ENCODE measurements around the gene PEAR1. TPM values are rescaled to one million over a fixed set of nuclear protein-coding genes. Genes with fewer than 3 reads are reported as not detected.
A peak's percentile ranks its signal among the peaks of the same experiment; 100 is the strongest.

Gene PEAR1
- polyA plus RNA-seq, 1 of the 3 experiments (the other 2 are of a cell fraction): 1.2 TPM

DNA sequence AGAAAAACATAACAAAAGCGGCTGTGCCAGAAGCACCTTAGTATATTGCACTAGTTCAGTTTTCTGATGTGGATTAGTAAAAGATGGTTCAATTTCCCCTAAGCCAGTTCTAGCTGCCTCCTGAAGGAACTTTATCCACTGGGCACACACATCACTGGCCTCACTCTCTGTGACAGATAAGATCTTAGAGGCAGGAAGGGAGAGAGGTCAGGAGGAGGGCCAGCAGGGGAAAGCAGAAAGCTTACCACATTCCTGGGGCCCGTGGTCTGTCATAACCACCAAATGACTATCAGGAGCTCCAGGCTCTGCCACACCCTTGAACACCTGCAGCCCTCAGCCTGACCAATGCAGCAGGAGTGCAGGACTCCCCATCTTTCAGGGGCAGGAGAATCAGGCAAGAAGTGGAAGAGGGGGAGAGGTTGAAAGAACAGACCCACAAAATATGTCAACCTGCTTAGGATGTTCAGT, 64.8 kb downstream of the PEAR1 start:
- Histone ChIP-seq H2AFZ (ENCODE audit: low read depth) (no peak overlapping the region), H3K9me2 (no peaks in the 10 kb centered on the region), H3K27ac (ENCODE audit: low read depth in 2 of 2, low read length in 1 of 2) (no peak overlapping the region), H3K27me3 (ENCODE audit: insufficient read depth) (no peaks in the 10 kb centered on the region), H3K4me3 (ENCODE audit: low read depth in 2 of 2, low read length in 1 of 2) (no peak overlapping the region), H4K20me1 (ENCODE audit: insufficient read depth) (no peaks in the 10 kb centered on the region), H3K9ac (no peak overlapping the region), H3K4me2 (no peak overlapping the region), H3K4me1 (ENCODE audit: control insufficient read depth in 1 of 2, insufficient read depth in 2 of 2, low read depth in 1 of 2, low read length in 1 of 2) (peaks cover 0 to 7% of the 10 kb centered on the region in 2 experiments; a peak in 2 of 4 replicates), H3K9me3 (no peaks in the 10 kb centered on the region), H3F3A (replicated peaks; ENCODE audit: insufficient read depth) (no peaks in the 10 kb centered on the region), H3K36me3 (replicated peaks in 1 of 2; ENCODE audit: control insufficient read depth in 1 of 2, insufficient read depth in 2 of 2, low read length in 1 of 2) (peaks cover 39 to 78% of the 10 kb centered on the region in 2 experiments), H3K79me2 (ENCODE audit: insufficient read depth) (no peaks in the 10 kb centered on the region)
- TF ChIP-seq MAX (IDR thresholded peaks at IDR 0.05; ENCODE audit: low read depth) (no peak), RXRA (IDR thresholded peaks at IDR 0.05; ENCODE audit: borderline replicate concordance, low read depth) (peak; percentile 32; the same call in 1 of the 2 replicates)
- TF ChIP-seq, protein P1, sequence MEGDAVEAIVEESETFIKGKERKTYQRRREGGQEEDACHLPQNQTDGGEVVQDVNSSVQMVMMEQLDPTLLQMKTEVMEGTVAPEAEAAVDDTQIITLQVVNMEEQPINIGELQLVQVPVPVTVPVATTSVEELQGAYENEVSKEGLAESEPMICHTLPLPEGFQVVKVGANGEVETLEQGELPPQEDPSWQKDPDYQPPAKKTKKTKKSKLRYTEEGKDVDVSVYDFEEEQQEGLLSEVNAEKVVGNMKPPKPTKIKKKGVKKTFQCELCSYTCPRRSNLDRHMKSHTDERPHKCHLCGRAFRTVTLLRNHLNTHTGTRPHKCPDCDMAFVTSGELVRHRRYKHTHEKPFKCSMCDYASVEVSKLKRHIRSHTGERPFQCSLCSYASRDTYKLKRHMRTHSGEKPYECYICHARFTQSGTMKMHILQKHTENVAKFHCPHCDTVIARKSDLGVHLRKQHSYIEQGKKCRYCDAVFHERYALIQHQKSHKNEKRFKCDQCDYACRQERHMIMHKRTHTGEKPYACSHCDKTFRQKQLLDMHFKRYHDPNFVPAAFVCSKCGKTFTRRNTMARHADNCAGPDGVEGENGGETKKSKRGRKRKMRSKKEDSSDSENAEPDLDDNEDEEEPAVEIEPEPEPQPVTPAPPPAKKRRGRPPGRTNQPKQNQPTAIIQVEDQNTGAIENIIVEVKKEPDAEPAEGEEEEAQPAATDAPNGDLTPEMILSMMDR (IDR thresholded peaks at IDR 0.05): no peak
- ChIA-PET POLR2A (no interaction called here), CTCF (interaction anchor here (1.9 to 2.3 kb wide), 2 partner anchors 30 to 116 kb away, joined by 5 to 8 read pairs; no protein-coding TSS in a partner anchor)
- WGBS (ENCODE audit: low lambda C conversion rate): 72% methylated on average over 2 of the region's 2 CpGs
- DNase-seq: no peak

DNA sequence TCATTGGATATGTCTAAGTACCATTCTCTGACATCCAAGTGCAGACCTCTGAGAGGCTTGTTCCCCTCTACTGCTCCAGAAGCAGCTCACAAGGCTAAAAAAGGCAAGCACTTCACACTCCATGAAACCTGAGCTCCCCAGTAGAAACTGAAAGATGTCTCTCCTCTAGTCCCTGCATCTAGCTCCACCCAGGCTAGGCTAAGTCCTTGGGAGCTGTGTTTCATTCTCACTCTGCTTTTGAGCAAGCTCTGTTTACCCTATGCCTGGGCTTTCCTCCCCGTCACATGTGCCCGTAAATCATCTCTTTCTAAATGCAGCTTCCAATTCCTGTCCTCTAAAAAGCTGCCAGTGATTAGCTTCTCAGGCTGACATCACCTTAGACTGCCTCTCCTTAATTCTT, 65.9 kb downstream of the PEAR1 start:
- Histone ChIP-seq H3K9me2 (no peaks in the 10 kb centered on the region), H3K27me3 (ENCODE audit: insufficient read depth) (no peaks in the 10 kb centered on the region), H3K4me3 (ENCODE audit: low read depth in 2 of 2, low read length in 1 of 2) (no peak overlapping the region), H3K36me3 (replicated peaks in 1 of 2; ENCODE audit: control insufficient read depth in 1 of 2, insufficient read depth in 2 of 2, low read length in 1 of 2) (peaks cover 30 to 86% of the 10 kb centered on the region in 2 experiments), H3K79me2 (ENCODE audit: insufficient read depth) (no peaks in the 10 kb centered on the region), H3K4me2 (no peak overlapping the region), H3F3A (replicated peaks; ENCODE audit: insufficient read depth) (no peaks in the 10 kb centered on the region), H3K27ac (ENCODE audit: low read depth in 2 of 2, low read length in 1 of 2) (no peak overlapping the region), H3K9ac (no peak overlapping the region), H2AFZ (ENCODE audit: low read depth) (no peak overlapping the region), H4K20me1 (ENCODE audit: insufficient read depth) (no peaks in the 10 kb centered on the region), H3K4me1 (ENCODE audit: control insufficient read depth in 1 of 2, insufficient read depth in 2 of 2, low read depth in 1 of 2, low read length in 1 of 2) (peaks cover 0 to 7% of the 10 kb centered on the region in 2 experiments; a peak in 2 of 4 replicates), H3K9me3 (no peaks in the 10 kb centered on the region)
- ChIA-PET POLR2A (no interaction called here), CTCF (interaction anchor here (1.1 to 2.3 kb wide), 5 partner anchors 8 to 115 kb away, joined by 3 to 8 read pairs (median 5); no protein-coding TSS in a partner anchor)
- DNase-seq: no peak
- TF ChIP-seq FOSL2 (IDR thresholded peaks at IDR 0.05; ENCODE audit: borderline replicate concordance, low read depth) (no peak), MAX (IDR thresholded peaks at IDR 0.05; ENCODE audit: low read depth) (no peak), CHD2 (IDR thresholded peaks at IDR 0.05; ENCODE audit: low read length, partially characterized antibody) (no peak)
- WGBS (ENCODE audit: low lambda C conversion rate): 94% methylated on average over 2 of the region's 2 CpGs

DNA sequence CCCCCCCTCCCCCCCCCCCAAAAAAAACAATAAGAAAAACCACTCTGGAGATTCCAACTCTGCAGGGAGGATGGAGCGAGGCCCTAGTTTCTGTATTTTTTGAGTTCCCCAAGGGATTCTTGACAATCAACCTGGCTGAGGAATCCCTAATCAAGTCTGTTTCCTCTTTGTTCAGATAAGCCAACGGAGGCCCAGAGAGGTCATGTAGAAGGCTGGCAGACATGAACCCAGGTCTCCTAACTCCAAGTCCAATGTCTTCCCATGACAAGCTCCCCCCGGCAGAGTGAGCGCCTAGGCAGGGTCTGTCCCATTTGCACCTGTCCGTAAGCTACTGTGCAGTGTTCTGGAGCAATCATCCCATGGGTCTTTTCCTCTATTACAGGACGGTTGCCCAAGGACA, 66.4 kb downstream of the PEAR1 start:
- H4K20me1 ChIP-seq (ENCODE audit: insufficient read depth): no peaks in the 10 kb centered on the region
- DNase-seq: no peak
- ChIA-PET CTCF (interaction anchor here (0.9 to 2.3 kb wide), 5 partner anchors 8 to 114 kb away, joined by 3 to 8 read pairs (median 5); no protein-coding TSS in a partner anchor), POLR2A (no interaction called here)
- H3F3A ChIP-seq (replicated peaks; ENCODE audit: insufficient read depth): no peaks in the 10 kb centered on the region
- H3K9me2 ChIP-seq: no peaks in the 10 kb centered on the region
- H3K4me3 ChIP-seq (ENCODE audit: low read depth in 2 of 2, low read length in 1 of 2): no peak overlapping the region
- WGBS (ENCODE audit: low lambda C conversion rate): 100% methylated on average over 6 of the region's 6 CpGs
- H3K36me3 ChIP-seq (replicated peaks in 1 of 2; ENCODE audit: control insufficient read depth in 1 of 2, insufficient read depth in 2 of 2, low read length in 1 of 2): peaks cover 26 to 83% of the 10 kb centered on the region in 2 experiments
- H3K27ac ChIP-seq (ENCODE audit: low read depth in 2 of 2, low read length in 1 of 2): no peak overlapping the region
- no peak overlapping the region for H3K9ac ChIP-seq
- H3K9me3 ChIP-seq: no peaks in the 10 kb centered on the region
- peaks cover 0 to 7% of the 10 kb centered on the region in 2 experiments; a peak in 2 of 4 replicates for H3K4me1 ChIP-seq (ENCODE audit: control insufficient read depth in 1 of 2, insufficient read depth in 2 of 2, low read depth in 1 of 2, low read length in 1 of 2)
- H3K27me3 ChIP-seq (ENCODE audit: insufficient read depth): no peaks in the 10 kb centered on the region
- H3K79me2 ChIP-seq (ENCODE audit: insufficient read depth): no peaks in the 10 kb centered on the region
- no peak overlapping the region for H2AFZ ChIP-seq (ENCODE audit: low read depth)
- H3K4me2 ChIP-seq: no peak overlapping the region
- TF ChIP-seq TAF1 (IDR thresholded peaks at IDR 0.05; ENCODE audit: borderline replicate concordance, low read depth, low read length): no peak
- no peak for TF ChIP-seq RFX5 (IDR thresholded peaks at IDR 0.05; ENCODE audit: low read length)
- no peak for TF ChIP-seq JUND (IDR thresholded peaks at IDR 0.05)
- TF ChIP-seq MAX (IDR thresholded peaks at IDR 0.05; ENCODE audit: low read depth): no peak
- no peak for TF ChIP-seq FOSL2 (IDR thresholded peaks at IDR 0.05; ENCODE audit: borderline replicate concordance, low read depth)
- TF ChIP-seq CHD2 (IDR thresholded peaks at IDR 0.05; ENCODE audit: low read length, partially characterized antibody): no peak
- TF ChIP-seq FOXJ3 (CRISPR knock-in tag; IDR thresholded peaks at IDR 0.05): no peak
- TF ChIP-seq TEAD4 (IDR thresholded peaks at IDR 0.05; ENCODE audit: borderline replicate concordance, insufficient read depth): no peak
- no peak for TF ChIP-seq TCF12 (IDR thresholded peaks at IDR 0.05)
- TF ChIP-seq, protein P1 (IDR thresholded peaks at IDR 0.05): no peak
- TF ChIP-seq, protein P2, sequence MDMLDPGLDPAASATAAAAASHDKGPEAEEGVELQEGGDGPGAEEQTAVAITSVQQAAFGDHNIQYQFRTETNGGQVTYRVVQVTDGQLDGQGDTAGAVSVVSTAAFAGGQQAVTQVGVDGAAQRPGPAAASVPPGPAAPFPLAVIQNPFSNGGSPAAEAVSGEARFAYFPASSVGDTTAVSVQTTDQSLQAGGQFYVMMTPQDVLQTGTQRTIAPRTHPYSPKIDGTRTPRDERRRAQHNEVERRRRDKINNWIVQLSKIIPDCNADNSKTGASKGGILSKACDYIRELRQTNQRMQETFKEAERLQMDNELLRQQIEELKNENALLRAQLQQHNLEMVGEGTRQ (IDR thresholded peaks at IDR 0.05; ENCODE audit: borderline replicate concordance, low read depth, low read length): no peak
- TF ChIP-seq, protein P3, sequence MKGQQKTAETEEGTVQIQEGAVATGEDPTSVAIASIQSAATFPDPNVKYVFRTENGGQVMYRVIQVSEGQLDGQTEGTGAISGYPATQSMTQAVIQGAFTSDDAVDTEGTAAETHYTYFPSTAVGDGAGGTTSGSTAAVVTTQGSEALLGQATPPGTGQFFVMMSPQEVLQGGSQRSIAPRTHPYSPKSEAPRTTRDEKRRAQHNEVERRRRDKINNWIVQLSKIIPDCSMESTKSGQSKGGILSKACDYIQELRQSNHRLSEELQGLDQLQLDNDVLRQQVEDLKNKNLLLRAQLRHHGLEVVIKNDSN (IDR thresholded peaks at IDR 0.05; ENCODE audit: borderline replicate concordance, low read depth): no peak
